ENCODE measurements around the gene TRIM2.

- TF ChIP-seq CTCF (IDR thresholded peaks at IDR 0.05) = no peak
- TF ChIP-seq POLR2A (IDR thresholded peaks at IDR 0.05) = no peak
Measured at GRCh38 chr4:153296040-153296823, 92.0 kb downstream of the TRIM2 start.

All from transverse colon (tissue), 3 donors.